Breast epithelium (tissue), 4 donors: Measurements from ENCODE around the gene CEP68. TPM values are rescaled to one million over a fixed set of nuclear protein-coding genes. Genes with fewer than 3 reads are reported as not detected.

Experiments
- DNase-seq, 2 donors: peaks; one replicate each; pipeline ENCODE4 v3.0.0-alpha.2; 2019; ENCODE audit warnings: low spot score in 2 of 2
- H3K27ac ChIP-seq, 2 donors: fragments of 200-600 bp; sonication (generic) in 1 of 2; one replicate each; pipeline ENCODE4 v1.5.1; 2016 to 2019; ENCODE audit warnings: mild to moderate bottlenecking in 1 of 2
- H3K27me3 ChIP-seq, 2 donors: fragments of 200-600 bp; sonication (generic) in 1 of 2; one replicate each; pipeline versions ENCODE4 v1.5.1 to v1.6.0; 2017 to 2019; ENCODE audit warnings: control low read depth in 1 of 2, mild to moderate bottlenecking in 1 of 2
- H3K36me3 ChIP-seq: fragments of 200-600 bp; one replicate; pipeline ENCODE4 v1.5.1; 2019
- H3K4me1 ChIP-seq, 2 donors: fragments of 200-600 bp; sonication (generic); one replicate each; pipeline ENCODE4 v1.5.1; 2016 to 2019; ENCODE audit warnings: control low read depth in 1 of 2
- H3K4me3 ChIP-seq, 3 donors: fragments of 200-600 bp; sonication (generic); 1 replicate in 2 of 3; 2 replicates in 1 of 3; pipeline ENCODE4 v1.5.1; 2016 to 2019; ENCODE audit warnings: mild to moderate bottlenecking in 3 of 3, moderate library complexity in 2 of 3
- H3K9me3 ChIP-seq, 2 donors: fragments of 200-600 bp; sonication (generic) in 1 of 2; one replicate each; pipeline ENCODE4 v1.5.1; 2016 to 2019; ENCODE audit warnings: control low read depth in 1 of 2
- POLR2A ChIP-seq: fragments of 450-650 bp; IDR thresholded peaks from one replicate; pipeline ENCODE4 v1.6.1; 2016; ENCODE audit warnings: antibody characterized with exemption, mild to moderate bottlenecking, moderate library complexity
- POLR2AphosphoS5 ChIP-seq, 3 donors: sonication (generic); formaldehyde crosslinking; IDR thresholded peaks; one replicate each; pipeline ENCODE4 v1.6.1; 2017; ENCODE audit warnings: antibody characterized with exemption in 3 of 3
- intact Hi-C: fragments of 100-400 bp; cut with DNase I; formaldehyde crosslinking; loops from one replicate; pipeline ENCODE4 v1.15.1; 2023; ENCODE audit warnings: low total_unique reads
- total RNA-seq, 3 donors: library from RNA; depleted of rRNA; stranded (reverse); fragments of >200 nt; gene quantifications; one replicate each; pipeline ENCODE4 v1.1.0, GENCODE V29; 2016
- TF ChIP-seq, protein P1 (sequence below), 3 donors: fragments of 450-650 bp; IDR thresholded peaks; one replicate each; pipeline ENCODE4 v1.5.1; 2016 to 2017; ENCODE audit warnings: antibody characterized with exemption in 3 of 3, mild to moderate bottlenecking in 3 of 3, moderate library complexity in 3 of 3

Gene CEP68
- total RNA-seq, 3 donors from 2014 or later: 23.3 to 32.2 (median 25.0) TPM

DNA sequence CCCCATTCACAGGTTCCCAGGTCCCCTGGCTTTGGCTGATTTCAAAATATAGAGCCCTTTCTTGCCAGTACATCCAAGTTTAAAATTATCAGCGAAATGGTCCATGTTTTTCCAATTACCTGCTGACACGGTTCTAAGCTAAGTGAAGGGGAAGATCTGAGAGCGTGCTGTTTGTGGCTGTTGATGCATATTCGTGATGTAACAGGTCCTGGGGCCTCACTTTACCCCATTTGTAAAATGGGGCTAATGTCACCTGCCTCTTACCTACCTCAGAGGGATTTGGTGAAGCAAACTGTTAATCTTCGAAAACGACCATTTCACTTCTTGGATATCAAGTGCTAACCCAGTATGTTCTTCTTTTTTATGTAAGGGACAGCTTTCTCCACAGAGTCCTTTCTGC, 34.0 kb upstream of the CEP68 start:
- TF ChIP-seq POLR2A: no peak
- TF ChIP-seq, protein P1, sequence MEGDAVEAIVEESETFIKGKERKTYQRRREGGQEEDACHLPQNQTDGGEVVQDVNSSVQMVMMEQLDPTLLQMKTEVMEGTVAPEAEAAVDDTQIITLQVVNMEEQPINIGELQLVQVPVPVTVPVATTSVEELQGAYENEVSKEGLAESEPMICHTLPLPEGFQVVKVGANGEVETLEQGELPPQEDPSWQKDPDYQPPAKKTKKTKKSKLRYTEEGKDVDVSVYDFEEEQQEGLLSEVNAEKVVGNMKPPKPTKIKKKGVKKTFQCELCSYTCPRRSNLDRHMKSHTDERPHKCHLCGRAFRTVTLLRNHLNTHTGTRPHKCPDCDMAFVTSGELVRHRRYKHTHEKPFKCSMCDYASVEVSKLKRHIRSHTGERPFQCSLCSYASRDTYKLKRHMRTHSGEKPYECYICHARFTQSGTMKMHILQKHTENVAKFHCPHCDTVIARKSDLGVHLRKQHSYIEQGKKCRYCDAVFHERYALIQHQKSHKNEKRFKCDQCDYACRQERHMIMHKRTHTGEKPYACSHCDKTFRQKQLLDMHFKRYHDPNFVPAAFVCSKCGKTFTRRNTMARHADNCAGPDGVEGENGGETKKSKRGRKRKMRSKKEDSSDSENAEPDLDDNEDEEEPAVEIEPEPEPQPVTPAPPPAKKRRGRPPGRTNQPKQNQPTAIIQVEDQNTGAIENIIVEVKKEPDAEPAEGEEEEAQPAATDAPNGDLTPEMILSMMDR (IDR thresholded peaks at IDR 0.05): no peak
- TF ChIP-seq POLR2AphosphoS5 (IDR thresholded peaks at IDR 0.05): no peak
- no peaks in the 10 kb centered on the region for H3K9me3 ChIP-seq
- no peaks in the 10 kb centered on the region for H3K4me1 ChIP-seq
- H3K27ac ChIP-seq: no peak overlapping the region
- no peaks in the 10 kb centered on the region for H3K36me3 ChIP-seq
- H3K4me3 ChIP-seq: no peak overlapping the region
- intact Hi-C loops: no loop called here
- no peak for DNase-seq
- no peaks in the 10 kb centered on the region for H3K27me3 ChIP-seq

DNA sequence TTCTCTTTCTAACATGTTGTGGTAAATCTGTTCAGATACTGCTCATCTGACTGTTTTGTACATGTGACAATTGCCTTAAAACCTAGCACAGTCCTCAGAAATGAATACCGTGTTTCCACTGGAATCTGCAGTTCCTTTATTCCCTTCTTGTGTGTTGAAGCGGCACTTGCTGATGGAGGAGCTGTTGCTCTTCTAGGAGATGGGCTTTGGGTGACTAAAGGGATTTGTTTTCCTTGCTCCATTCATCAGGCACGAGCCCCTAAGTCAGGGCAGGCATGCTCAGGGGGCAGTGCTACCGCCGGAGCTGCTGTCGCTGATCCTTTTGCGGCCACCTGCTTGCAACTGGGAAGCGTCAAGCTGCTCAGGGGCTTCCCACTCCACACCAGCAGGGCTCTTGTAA, 32.5 kb upstream of the CEP68 start:
- no peak overlapping the region for H3K4me3 ChIP-seq
- DNase-seq: no peak
- H3K27ac ChIP-seq: no peak overlapping the region
- H3K4me1 ChIP-seq: no peaks in the 10 kb centered on the region
- intact Hi-C loops: no loop called here
- TF ChIP-seq POLR2AphosphoS5 (IDR thresholded peaks at IDR 0.05): no peak
- TF ChIP-seq POLR2A: no peak
- TF ChIP-seq, protein P1 (IDR thresholded peaks at IDR 0.05): no peak
- H3K36me3 ChIP-seq: no peaks in the 10 kb centered on the region
- no peaks in the 10 kb centered on the region for H3K9me3 ChIP-seq
- H3K27me3 ChIP-seq: no peaks in the 10 kb centered on the region

DNA sequence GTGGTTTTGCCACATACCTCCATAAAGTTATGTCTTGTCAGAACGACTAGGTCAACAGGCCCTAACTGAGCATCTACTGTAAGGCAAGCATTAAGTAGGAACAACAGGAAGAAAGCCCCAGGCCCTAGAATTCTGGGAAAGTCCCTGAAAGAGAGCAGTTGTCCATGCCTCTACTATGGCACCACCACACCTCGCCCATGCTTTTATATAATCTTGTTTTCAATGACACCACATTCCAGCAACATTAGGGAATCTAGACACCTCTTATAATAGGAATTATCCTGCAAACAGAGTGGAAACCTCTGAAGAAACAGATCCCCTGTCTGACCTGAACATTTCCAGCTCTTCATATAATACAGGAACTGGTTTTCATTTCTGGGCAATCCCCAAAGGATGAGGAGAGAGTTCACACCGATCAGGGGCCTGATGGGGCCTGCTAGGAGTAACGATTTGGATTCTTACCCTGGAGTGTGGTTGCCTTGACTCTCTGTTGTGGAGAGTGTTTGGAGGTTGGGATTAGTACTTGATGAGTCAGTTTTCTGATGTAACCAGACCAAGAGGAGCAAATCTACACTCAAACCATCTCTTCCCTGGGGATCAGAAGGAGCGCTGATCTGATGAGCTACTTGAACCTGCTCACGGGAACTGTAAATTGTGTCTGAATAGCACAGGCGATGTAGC, 31.9 kb upstream of the CEP68 start:
- no peak for DNase-seq
- Histone ChIP-seq H3K27me3 (no peaks in the 10 kb centered on the region), H3K9me3 (no peaks in the 10 kb centered on the region), H3K27ac (no peak overlapping the region), H3K36me3 (no peaks in the 10 kb centered on the region), H3K4me1 (no peaks in the 10 kb centered on the region), H3K4me3 (no peak overlapping the region)
- intact Hi-C loops: no loop called here
- TF ChIP-seq POLR2A (no peak), POLR2AphosphoS5 (IDR thresholded peaks at IDR 0.05) (no peak)
- TF ChIP-seq, protein P1 (IDR thresholded peaks at IDR 0.05): no peak

DNA sequence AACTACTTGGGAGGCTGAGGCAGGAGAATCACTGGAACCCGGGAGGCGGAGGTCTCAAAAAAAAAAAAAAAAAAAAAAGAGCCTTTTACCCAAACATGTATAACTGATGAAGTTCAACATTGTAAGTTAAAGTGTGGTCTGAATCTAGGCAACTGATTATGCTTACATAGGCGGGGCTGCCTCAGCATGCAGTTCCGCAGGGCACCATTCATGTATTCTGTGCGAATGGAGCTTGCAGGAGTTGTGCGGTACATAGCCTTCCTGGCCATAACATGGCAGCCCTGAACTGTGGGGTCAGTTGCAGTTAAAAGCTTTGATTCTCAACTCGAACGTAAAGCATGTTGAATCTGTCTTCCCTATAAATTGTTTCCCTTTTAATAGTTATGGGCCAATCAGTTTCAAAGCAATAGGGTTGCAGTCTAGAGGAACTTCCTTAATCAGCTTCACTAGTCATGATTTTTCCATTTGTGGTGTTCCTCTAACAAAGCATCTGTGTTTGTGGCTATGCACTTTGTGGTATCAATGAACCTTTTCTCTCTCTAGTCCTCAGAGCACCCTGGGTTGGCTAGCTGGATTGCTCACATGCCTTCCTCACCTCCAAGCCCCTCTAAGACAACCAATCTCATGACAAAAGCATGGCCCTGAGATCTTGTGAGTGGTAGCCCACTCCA, 30.6 kb upstream of the CEP68 start:
- intact Hi-C loops: no loop called here
- no peaks in the 10 kb centered on the region for H3K36me3 ChIP-seq
- H3K27ac ChIP-seq: no peak overlapping the region
- no peak for DNase-seq
- TF ChIP-seq POLR2AphosphoS5 (IDR thresholded peaks at IDR 0.05) (no peak), POLR2A (no peak)
- TF ChIP-seq, protein P1 (IDR thresholded peaks at IDR 0.05): no peak
- no peak overlapping the region for H3K4me3 ChIP-seq
- H3K27me3 ChIP-seq: no peaks in the 10 kb centered on the region
- H3K9me3 ChIP-seq: no peaks in the 10 kb centered on the region
- no peaks in the 10 kb centered on the region for H3K4me1 ChIP-seq

DNA sequence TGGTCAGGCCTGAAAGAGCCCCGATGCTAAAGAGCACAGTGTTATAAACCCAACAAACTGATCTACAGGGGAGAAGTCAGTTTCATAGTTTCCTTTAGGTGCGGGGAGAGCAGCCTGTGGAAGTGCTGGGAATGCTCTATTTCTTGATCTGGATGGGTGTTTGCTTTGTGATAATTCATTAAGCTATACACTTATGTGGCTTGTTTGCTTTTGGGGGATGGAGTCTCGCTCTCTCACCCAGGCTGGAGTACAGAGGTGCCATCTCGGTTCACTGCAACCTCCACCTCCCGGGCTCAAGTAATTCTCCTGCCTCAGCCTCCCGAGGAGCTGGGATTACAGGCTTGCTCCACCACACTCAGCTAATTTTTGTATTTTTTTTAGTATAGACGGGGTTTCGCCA, 30.1 kb upstream of the CEP68 start:
- Histone ChIP-seq H3K27ac (no peak overlapping the region), H3K36me3 (no peaks in the 10 kb centered on the region), H3K27me3 (no peaks in the 10 kb centered on the region), H3K9me3 (no peaks in the 10 kb centered on the region), H3K4me1 (peaks cover 0 to 2% of the 10 kb centered on the region in 2 donors), H3K4me3 (no peak overlapping the region)
- intact Hi-C loops: no loop called here
- TF ChIP-seq, protein P1 (IDR thresholded peaks at IDR 0.05): no peak
- TF ChIP-seq POLR2A (no peak), POLR2AphosphoS5 (IDR thresholded peaks at IDR 0.05) (no peak)
- DNase-seq: no peak
